GM23338 (cell line): Measurements from ENCODE around the gene MPV17. TPM values are rescaled to one million over a fixed set of nuclear protein-coding genes. Genes with fewer than 3 reads are reported as not detected.

ENCODE experiments used
- ATAC-seq: fragments of 200-7000 bp; cut with Tn5 transposase; 3 replicates; pipeline ENCODE4 v1.9.1; 2020
- DNase-seq: peaks from one replicate; pipeline ENCODE4 v3.0.0-alpha.2; 2015; ENCODE audit warnings: low spot score
- H2AFZ ChIP-seq: fragments of 200-600 bp; sonication (generic); 2 replicates; pipeline ENCODE4 v1.8.0; 2016; ENCODE audit warnings: antibody characterized with exemption, mild to moderate bottlenecking, moderate library complexity
- H3F3A ChIP-seq: fragments of 200-600 bp; sonication (generic); replicated peaks from 2 replicates; pipeline ENCODE4 v1.8.0; 2017; ENCODE audit warnings: antibody characterized with exemption, mixed run types, low read depth
- H3K27ac ChIP-seq: fragments of 200-600 bp; sonication (generic); 2 replicates; pipeline ENCODE4 v1.6.1; 2016; ENCODE audit warnings: low read depth
- H3K27me3 ChIP-seq: fragments of 200-600 bp; sonication (generic); 2 replicates; pipeline ENCODE4 v1.8.0; 2016; ENCODE audit warnings: mild to moderate bottlenecking, mixed run types, moderate library complexity; ENCODE audit not compliant: insufficient read depth
- H3K36me3 ChIP-seq: fragments of 200-600 bp; sonication (generic); 2 replicates; pipeline ENCODE4 v1.8.0; 2016; ENCODE audit warnings: mild to moderate bottlenecking; ENCODE audit not compliant: insufficient read depth
- H3K4me1 ChIP-seq: fragments of 200-600 bp; sonication (generic); 2 replicates; pipeline ENCODE4 v1.8.0; 2016; ENCODE audit warnings: mild to moderate bottlenecking, moderate library complexity; ENCODE audit not compliant: insufficient read depth
- H3K4me2 ChIP-seq: fragments of 200-600 bp; sonication (generic); 2 replicates; pipeline ENCODE4 v1.7.1; 2017; ENCODE audit warnings: mixed run types
- H3K4me3 ChIP-seq: fragments of 200-600 bp; sonication (generic); 2 replicates; pipeline ENCODE4 v1.6.1; 2016; ENCODE audit warnings: mixed run types
- H3K79me2 ChIP-seq: fragments of 200-600 bp; sonication (generic); replicated peaks from 2 replicates; pipeline ENCODE4 v1.8.0; 2017; ENCODE audit warnings: mild to moderate bottlenecking; ENCODE audit not compliant: insufficient read depth
- H3K9me2 ChIP-seq: fragments of 200-600 bp; sonication (generic); 2 replicates; pipeline ENCODE4 v1.8.0; 2017; ENCODE audit not compliant: insufficient read depth
- H4K20me1 ChIP-seq: fragments of 200-600 bp; sonication (generic); replicated peaks from 2 replicates; pipeline ENCODE4 v1.8.0; 2017; ENCODE audit warnings: mild to moderate bottlenecking; ENCODE audit not compliant: insufficient read depth
- H3K27ac Mint-ChIP-seq: 2 replicates; pipeline ENCODE4 v1.8.0; 2020; ENCODE audit warnings: inconsistent platforms, mild to moderate bottlenecking, moderate library complexity, mixed read lengths
- H3K27me3 Mint-ChIP-seq: 3 replicates; pipeline ENCODE4 v1.8.0; 2022; ENCODE audit warnings: low read depth, mild to moderate bottlenecking, moderate library complexity, mixed read lengths, inconsistent platforms; ENCODE audit not compliant: insufficient read depth, poor library complexity
- H3K36me3 Mint-ChIP-seq: 3 replicates; pipeline ENCODE4 v1.8.0; 2021; ENCODE audit warnings: low read depth, mild to moderate bottlenecking, inconsistent platforms, moderate library complexity, mixed read lengths
- H3K4me1 Mint-ChIP-seq: 3 replicates; pipeline ENCODE4 v1.8.0; 2020; ENCODE audit warnings: mild to moderate bottlenecking, inconsistent platforms, mixed read lengths
- H3K4me3 Mint-ChIP-seq: 3 replicates; pipeline ENCODE4 v1.8.0; 2021; ENCODE audit warnings: moderate library complexity, mild to moderate bottlenecking, inconsistent platforms, mixed read lengths
- H3K9me3 Mint-ChIP-seq: 3 replicates; pipeline ENCODE4 v1.8.0; 2020; ENCODE audit warnings: moderate library complexity, mild to moderate bottlenecking, inconsistent platforms, mixed read lengths
- CREB1 ChIP-seq: fragments of 250-450 bp; sonication (Bioruptor Pico); IDR thresholded peaks from 2 replicates; pipeline ENCODE4 v1.5.0; 2020; ENCODE audit warnings: low read depth, mild to moderate bottlenecking, moderate library complexity
- EZH2 ChIP-seq: fragments of 200-600 bp; sonication (generic); IDR thresholded peaks from one replicate; pipeline ENCODE4 v1.8.0; 2017; ENCODE audit warnings: antibody characterized with exemption, mild to moderate bottlenecking, low read depth; ENCODE audit not compliant: unreplicated experiment
- EZH2phosphoT487 ChIP-seq: fragments of 200-600 bp; sonication (generic); IDR thresholded peaks from one replicate; pipeline ENCODE4 v1.8.1; 2018; ENCODE audit warnings: antibody characterized with exemption; ENCODE audit not compliant: unreplicated experiment
- JUNB ChIP-seq: IDR thresholded peaks from one replicate; pipeline ENCODE4 v1.6.1; 2016; ENCODE audit warnings: antibody characterized with exemption; ENCODE audit not compliant: unreplicated experiment
- POLR2AphosphoS5 ChIP-seq: IDR thresholded peaks from 2 replicates; pipeline ENCODE4 v1.6.1; 2016; ENCODE audit warnings: antibody characterized with exemption, low read depth
- REST ChIP-seq: IDR thresholded peaks from one replicate; pipeline ENCODE4 v1.6.1; 2018; ENCODE audit warnings: antibody characterized with exemption; ENCODE audit not compliant: unreplicated experiment
- STAT1 ChIP-seq: IDR thresholded peaks from one replicate; pipeline ENCODE4 v1.6.1; 2016; ENCODE audit warnings: antibody characterized with exemption; ENCODE audit not compliant: unreplicated experiment
- ZNF114 ChIP-seq: fragments of 250-450 bp; sonication (Bioruptor Pico); IDR thresholded peaks from 2 replicates; pipeline ENCODE4 v1.5.0; 2020; ENCODE audit warnings: mild to moderate bottlenecking, moderate library complexity
- ZNF462 ChIP-seq: fragments of 250-450 bp; sonication (Bioruptor Pico); IDR thresholded peaks from 2 replicates; pipeline ENCODE4 v1.5.0; 2020; ENCODE audit warnings: mild to moderate bottlenecking, moderate library complexity
- polyA plus RNA-seq: library from polyadenylated mRNA; unstranded; fragments of >200 nt; fragmentation: Nextera tagmentation; extraction: Ambion mirVana; gene quantifications from 2 replicates; pipeline ENCODE4 v1.2.1, GENCODE V29; 2016
- total RNA-seq: library from RNA; depleted of rRNA; stranded (reverse); fragments of >200 nt; shearing (Covaris generic); gene quantifications from 2 replicates; pipeline ENCODE4 v1.2.3, GENCODE V29; 2014

Gene MPV17
- total and polyA plus RNA-seq, 2 experiments from 2014 or later, result 52.5 to 94.2 TPM

- no peak for TF ChIP-seq ZNF462 (CRISPR knock-in tag)
- TF ChIP-seq JUNB, result no peak
- no peak for TF ChIP-seq EZH2phosphoT487
- TF ChIP-seq EZH2, result no peak
- no peak for TF ChIP-seq REST
- no peak for TF ChIP-seq STAT1
Observed at GRCh38 chr2:27315122-27315521, 7.8 kb downstream of the MPV17 start (continued).

GRCh38 chr2:27314709-27315108, 8.2 kb downstream of the MPV17 start:
- no peak overlapping the region for H2AFZ ChIP-seq
- no peaks in the 10 kb centered on the region for H3F3A ChIP-seq
- no peaks in the 10 kb centered on the region for H3K36me3 ChIP-seq
- peaks cover 2% of the 10 kb centered on the region for H3K27me3 Mint-ChIP-seq
- H3K4me2 ChIP-seq, result no peak overlapping the region
- DNase-seq, result no peak
- H3K79me2 ChIP-seq, result no peaks in the 10 kb centered on the region
- no peaks in the 10 kb centered on the region for H3K9me2 ChIP-seq
- no peak overlapping the region for H3K27ac Mint-ChIP-seq
- H3K27ac ChIP-seq, result no peak overlapping the region
- H3K4me1 ChIP-seq, result peaks cover 12% of the 10 kb centered on the region
- H3K36me3 Mint-ChIP-seq, result peaks cover 2% of the 10 kb centered on the region; the same call in 1 of the 3 replicates
- H3K4me1 Mint-ChIP-seq, result peaks cover 15% of the 10 kb centered on the region; the same call in 2 of the 3 replicates
- no peak overlapping the region for H3K4me3 Mint-ChIP-seq
- H3K4me3 ChIP-seq, result no peak overlapping the region
- no peak; the same call in 2 of the 3 replicates for ATAC-seq
- peaks cover 2% of the 10 kb centered on the region; the same call in 1 of the 2 replicates for H3K27me3 ChIP-seq
- no peaks in the 10 kb centered on the region for H3K9me3 Mint-ChIP-seq
- 0 out of 2 replicates have a peak, but pooled peaks cover 3% of the 10 kb centered on the region for H4K20me1 ChIP-seq
- no peak for TF ChIP-seq JUNB
- no peak for TF ChIP-seq CREB1
- TF ChIP-seq EZH2phosphoT487, result no peak
- no peak for TF ChIP-seq POLR2AphosphoS5
- no peak for TF ChIP-seq ZNF114
- TF ChIP-seq STAT1, result no peak
